Glutamatergic neuron (in vitro differentiated cells): ENCODE results near the gene ZNF407. TPM values are rescaled to one million over a fixed set of nuclear protein-coding genes. Genes with fewer than 3 reads are reported as not detected.

Experiments
- DNase-seq: peaks from one replicate; pipeline ENCODE4 v3.0.0; 2022
- H3K27ac Mint-ChIP-seq: one replicate; pipeline ENCODE4 v1.8.0; 2020; ENCODE audit warnings: mild to moderate bottlenecking, mixed read lengths, inconsistent platforms; ENCODE audit not compliant: unreplicated experiment
- H3K27me3 Mint-ChIP-seq: one replicate; pipeline ENCODE4 v1.8.0; 2020; ENCODE audit warnings: mild to moderate bottlenecking, moderate library complexity, mixed read lengths, inconsistent platforms; ENCODE audit not compliant: unreplicated experiment
- H3K36me3 Mint-ChIP-seq: one replicate; pipeline ENCODE4 v1.8.0; 2020; ENCODE audit warnings: mild to moderate bottlenecking, mixed read lengths, inconsistent platforms; ENCODE audit not compliant: unreplicated experiment
- H3K4me1 Mint-ChIP-seq: one replicate; pipeline ENCODE4 v1.8.0; 2020; ENCODE audit warnings: mild to moderate bottlenecking, low read depth, mixed read lengths, inconsistent platforms; ENCODE audit not compliant: unreplicated experiment
- H3K4me3 Mint-ChIP-seq: one replicate; pipeline ENCODE4 v1.8.0; 2020; ENCODE audit warnings: mild to moderate bottlenecking, mixed read lengths, inconsistent platforms; ENCODE audit not compliant: unreplicated experiment
- H3K9me3 Mint-ChIP-seq: one replicate; pipeline ENCODE4 v1.8.0; 2020; ENCODE audit warnings: mild to moderate bottlenecking, moderate library complexity, mixed read lengths, inconsistent platforms; ENCODE audit not compliant: unreplicated experiment
- CTCF ChIP-seq: fragments of 200-600 bp; sonication (generic); IDR thresholded peaks from one replicate; pipeline ENCODE4 v1.5.0; 2021; ENCODE audit not compliant: partially characterized antibody, unreplicated experiment
- total RNA-seq: library from RNA; stranded (reverse); fragmentation: NEBNext Ultra II Directional; extraction: Animal tissue kit (Norgen Biotek cat#: 25700); gene quantifications from one replicate; pipeline ENCODE4 v1.2.1, GENCODE V29; 2021; ENCODE audit not compliant: unreplicated experiment

The ZNF407 gene
- total RNA-seq, 1 donor from 2014 or later: 15.8 TPM

DNA sequence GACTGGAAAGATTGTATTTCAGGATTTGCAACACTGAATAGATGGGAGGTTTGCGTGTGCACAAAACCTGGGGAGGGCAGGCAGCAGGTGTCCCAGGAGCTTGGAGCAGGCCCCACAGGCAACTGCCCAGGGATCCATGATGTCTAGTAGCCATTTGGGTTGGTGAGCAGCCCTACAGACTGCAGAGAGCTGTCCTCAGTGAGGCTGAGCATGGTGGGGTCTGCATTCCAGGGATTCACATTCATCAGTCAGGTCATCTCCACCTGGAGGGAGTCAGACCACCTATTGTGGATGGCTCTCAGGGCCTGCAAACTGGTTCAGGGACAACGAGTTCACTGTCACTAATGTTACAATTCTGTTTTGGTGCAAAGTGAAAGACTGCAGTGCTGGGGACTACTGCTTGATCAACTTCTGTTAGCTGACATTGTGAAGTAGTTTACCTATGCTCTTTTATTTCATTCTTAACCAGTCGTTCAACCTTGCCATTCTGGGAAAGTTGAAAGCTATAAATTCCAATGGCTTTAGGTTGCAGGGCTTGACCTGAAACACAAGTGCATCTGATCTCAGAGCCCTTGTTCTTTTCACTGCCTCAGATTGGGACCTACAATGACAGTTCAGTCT, 222.6 kb downstream of the ZNF407 start:
- H3K4me1 Mint-ChIP-seq: no peaks in the 10 kb centered on the region
- TF ChIP-seq CTCF: no peak
- peaks cover 9% of the 10 kb centered on the region for H3K36me3 Mint-ChIP-seq
- peaks cover 2% of the 10 kb centered on the region for H3K9me3 Mint-ChIP-seq
- no peak for DNase-seq
- H3K27ac Mint-ChIP-seq: no peak overlapping the region
- H3K27me3 Mint-ChIP-seq: no peaks in the 10 kb centered on the region
- no peak overlapping the region for H3K4me3 Mint-ChIP-seq

- no peak for TF ChIP-seq CTCF
- Mint-ChIP-seq H3K9me3 (peaks cover 2% of the 10 kb centered on the region), H3K4me1 (no peaks in the 10 kb centered on the region), H3K36me3 (peaks cover 9% of the 10 kb centered on the region), H3K27ac (no peak overlapping the region), H3K27me3 (no peaks in the 10 kb centered on the region), H3K4me3 (no peak overlapping the region)
- no peak for DNase-seq
These were observed 227.8 kb downstream of the ZNF407 start for GRCh38 chr18:74825460-74825859.

- H3K27me3 Mint-ChIP-seq: no peaks in the 10 kb centered on the region
- no peaks in the 10 kb centered on the region for H3K4me1 Mint-ChIP-seq
- no peak overlapping the region for H3K27ac Mint-ChIP-seq
- H3K4me3 Mint-ChIP-seq: no peak overlapping the region
- H3K9me3 Mint-ChIP-seq: peaks cover 2% of the 10 kb centered on the region
- peaks cover 9% of the 10 kb centered on the region for H3K36me3 Mint-ChIP-seq
- no peak for DNase-seq
- no peak for TF ChIP-seq CTCF
These were observed 228.9 kb downstream of the ZNF407 start for GRCh38 chr18:74826572-74826971.

GRCh38 chr18:74828200-74828599, 230.5 kb downstream of the ZNF407 start:
- H3K4me1 Mint-ChIP-seq: no peaks in the 10 kb centered on the region
- H3K9me3 Mint-ChIP-seq: peaks cover 2% of the 10 kb centered on the region
- peaks cover 7% of the 10 kb centered on the region for H3K36me3 Mint-ChIP-seq
- no peaks in the 10 kb centered on the region for H3K27me3 Mint-ChIP-seq
- no peak overlapping the region for H3K4me3 Mint-ChIP-seq
- no peak overlapping the region for H3K27ac Mint-ChIP-seq
- DNase-seq: no peak
- no peak for TF ChIP-seq CTCF

GRCh38 chr18:74831571-74832250, 234.0 kb downstream of the ZNF407 start:
- no peak for DNase-seq
- Mint-ChIP-seq H3K4me3 (no peak overlapping the region), H3K9me3 (no peaks in the 10 kb centered on the region), H3K36me3 (no peaks in the 10 kb centered on the region), H3K27me3 (no peaks in the 10 kb centered on the region), H3K4me1 (peaks cover 2% of the 10 kb centered on the region), H3K27ac (no peak overlapping the region)
- no peak for TF ChIP-seq CTCF
